Lower leg skin (tissue), 4 donors: ENCODE measurements around the gene OBSCN. TPM values are rescaled to one million over a fixed set of nuclear protein-coding genes. Genes with fewer than 3 reads are reported as not detected.

Source experiments
- DNase-seq, 2 donors: peaks; one replicate each; pipeline ENCODE4 v3.0.0-alpha.2; 2019; ENCODE audit warnings: low spot score in 2 of 2
- H3K4me3 ChIP-seq: fragments of 200-600 bp; sonication (generic); 2 replicates; pipeline ENCODE4 v1.5.1; 2017; ENCODE audit warnings: mild to moderate bottlenecking, low read depth; ENCODE audit not compliant: poor library complexity, severe bottlenecking
- CTCF ChIP-seq, 3 donors: fragments of 450-650 bp; IDR thresholded peaks; one replicate each; pipeline ENCODE4 v1.5.1; 2016; ENCODE audit warnings: antibody characterized with exemption in 3 of 3, mild to moderate bottlenecking in 3 of 3, moderate library complexity in 2 of 3
- POLR2A ChIP-seq, 2 donors: fragments of 450-650 bp; IDR thresholded peaks; one replicate each; pipeline ENCODE4 v1.6.1; 2016 to 2017; ENCODE audit warnings: antibody characterized with exemption in 2 of 2, mild to moderate bottlenecking in 1 of 2, moderate library complexity in 1 of 2
- WGBS, 2 donors: methylation state at CpG; one replicate each; pipeline ENCODE4 v1.1.5; 2018; 5-methylcytosine and 5-hydroxymethylcytosine counted together
- intact Hi-C: fragments of 100-400 bp; cut with DNase I; formaldehyde crosslinking; loops from one replicate; pipeline ENCODE4 v1.15.0; 2023; ENCODE audit warnings: low total_unique reads
- total RNA-seq, 4 donors: library from RNA; depleted of rRNA; stranded (reverse); fragments of >200 nt; gene quantifications; one replicate each; pipeline ENCODE4 v1.1.0, GENCODE V29; 2016

The OBSCN gene
- total RNA-seq, 4 donors from 2014 or later: 7.4 to 39.2 (median 18.5) TPM

- WGBS, 2 donors: 98% methylated on average over 3 of the region's 3 CpGs
- no peak for TF ChIP-seq POLR2A (IDR thresholded peaks at IDR 0.05)
- TF ChIP-seq CTCF (IDR thresholded peaks at IDR 0.05): no peak
- intact Hi-C loops: no loop called here
- DNase-seq: peak in 1 of 2 donors; percentile 49
- H3K4me3 ChIP-seq: no peak overlapping the region
Observed at GRCh38 chr1:228311091-228311490, 103.2 kb downstream of the OBSCN start.

- WGBS, 2 donors: 94 to 96% methylated on average over 6 of the region's 6 CpGs
- H3K4me3 ChIP-seq: no peak overlapping the region
- TF ChIP-seq POLR2A (IDR thresholded peaks at IDR 0.05) (no peak), CTCF (IDR thresholded peaks at IDR 0.05) (no peak)
- DNase-seq: peak in 1 of 2 donors; percentile 25
- intact Hi-C loops: no loop called here
Observed at GRCh38 chr1:228312136-228312764, 104.4 kb downstream of the OBSCN start.

- no peak overlapping the region for H3K4me3 ChIP-seq
- WGBS, 2 donors: 94 to 95% methylated on average over 23 to 24 of the region's 25 CpGs
- no peak for TF ChIP-seq CTCF (IDR thresholded peaks at IDR 0.05)
- TF ChIP-seq POLR2A (IDR thresholded peaks at IDR 0.05): no peak
- intact Hi-C loops: no loop called here
- peak in 1 of 2 donors; percentile 79 for DNase-seq
Observed at GRCh38 chr1:228313536-228314277, 105.9 kb downstream of the OBSCN start.

GRCh38 chr1:228314315-228314657 lies 106.4 kb downstream of the OBSCN start:
- intact Hi-C loops: no loop called here
- H3K4me3 ChIP-seq: no peak overlapping the region
- TF ChIP-seq POLR2A (IDR thresholded peaks at IDR 0.05) (no peak), CTCF (IDR thresholded peaks at IDR 0.05) (no peak)
- no peak for DNase-seq
- WGBS, 2 donors: 77 to 93% methylated on average over 2 to 3 of the region's 3 CpGs

- 93 to 96% methylated on average over 27 to 29 of the region's 31 CpGs for WGBS, 2 donors
- no peak for TF ChIP-seq CTCF (IDR thresholded peaks at IDR 0.05)
- TF ChIP-seq POLR2A (IDR thresholded peaks at IDR 0.05): no peak
- intact Hi-C loops: no loop called here
- H3K4me3 ChIP-seq: no peak overlapping the region
- DNase-seq: peak in 1 of 2 donors; percentile 80
Observed at GRCh38 chr1:228314658-228315483, 107.0 kb downstream of the OBSCN start.
